Activated CD8-positive, alpha-beta memory T cell treated with anti-CD3 and anti-CD28 coated beads, Interleukin-2, amount 50 U/mL, for 4 hours (primary cell): Measurements from ENCODE around the gene OAS1.
"Not testable (repeated sequence)": the region's sequence is repeated elsewhere in the genome, so short reads cannot be mapped to it uniquely, and the experiment has no call there.

Experiments
- DNase-seq: peaks from one replicate; pipeline ENCODE4 v3.0.0-alpha.2; 2020

The OAS1 gene

GRCh38 chr12:112937741-112938719 is 31.3 kb downstream of the OAS1 start, which contains the start of gene OAS3:
TSS of gene OAS3 (plus strand) at chr12:112938474. CDS start at chr12:112938531, 57 bp downstream.
- DNase-seq = peak; percentile 69

- no peak for DNase-seq
These were observed 32.0 kb downstream of the OAS1 start for GRCh38 chr12:112938751-112939150.

- DNase-seq = no peak
These were observed 33.1 kb downstream of the OAS1 start for GRCh38 chr12:112939761-112940381.

GRCh38 chr12:112941528-112942335 is 35.0 kb downstream of the OAS1 start:
- DNase-seq = no peak

GRCh38 chr12:112942572-112942971 is 35.8 kb downstream of the OAS1 start:
- no peak for DNase-seq

GRCh38 chr12:112944024-112944690 is 37.4 kb downstream of the OAS1 start:
- DNase-seq = no peak

- no peak for DNase-seq
These were observed 38.8 kb downstream of the OAS1 start for GRCh38 chr12:112945515-112945914.

- DNase-seq = no peak
These were observed 39.7 kb downstream of the OAS1 start for GRCh38 chr12:112946236-112947000.

- DNase-seq = no peak
These were observed 40.6 kb downstream of the OAS1 start for GRCh38 chr12:112947314-112947713.

GRCh38 chr12:112947761-112948160 is 41.0 kb downstream of the OAS1 start:
- DNase-seq = no peak

GRCh38 chr12:112948806-112949205 is 42.0 kb downstream of the OAS1 start:
- no peak for DNase-seq

GRCh38 chr12:112950701-112951100 is 43.9 kb downstream of the OAS1 start:
- no peak for DNase-seq

GRCh38 chr12:112957125-112957524 is 50.4 kb downstream of the OAS1 start:
- DNase-seq = not testable (repeated sequence)

GRCh38 chr12:112961074-112961473 is 54.3 kb downstream of the OAS1 start:
- no peak for DNase-seq

GRCh38 chr12:112961536-112961935 is 54.8 kb downstream of the OAS1 start:
- DNase-seq = no peak

GRCh38 chr12:112962561-112962960 is 55.8 kb downstream of the OAS1 start:
- no peak for DNase-seq

- no peak for DNase-seq
These were observed 56.6 kb downstream of the OAS1 start for GRCh38 chr12:112963227-112963861.

- no peak for DNase-seq
These were observed 57.4 kb downstream of the OAS1 start for GRCh38 chr12:112964067-112964670.

GRCh38 chr12:112964915-112965314 is 58.2 kb downstream of the OAS1 start:
- no peak for DNase-seq

GRCh38 chr12:112965643-112966042 is 58.9 kb downstream of the OAS1 start:
- no peak for DNase-seq

GRCh38 chr12:112967306-112967705 is 60.5 kb downstream of the OAS1 start:
- no peak for DNase-seq
